Muscle of arm (tissue), 12 donors: ENCODE data around the gene ENDOV. TPM values are rescaled to one million over a fixed set of nuclear protein-coding genes. Genes with fewer than 3 reads are reported as not detected.
A peak's percentile ranks its signal among the peaks of the same experiment; 100 is the strongest.

Source experiments
- DNase-seq: peaks from one replicate; pipeline ENCODE4 v3.0.0-alpha.2; 2013
- polyA plus RNA-seq, 12 donors: library from polyadenylated mRNA; unstranded; fragments of 120-200 nt; gene quantifications; one replicate each; pipeline ENCODE4 v1.2.1, GENCODE V29; 2013; ENCODE audit not compliant: insufficient read length in 12 of 12

Gene ENDOV
- polyA plus RNA-seq, 12 donors: 12.5 to 42.6 (median 18.2) TPM; not detected in 1

DNA sequence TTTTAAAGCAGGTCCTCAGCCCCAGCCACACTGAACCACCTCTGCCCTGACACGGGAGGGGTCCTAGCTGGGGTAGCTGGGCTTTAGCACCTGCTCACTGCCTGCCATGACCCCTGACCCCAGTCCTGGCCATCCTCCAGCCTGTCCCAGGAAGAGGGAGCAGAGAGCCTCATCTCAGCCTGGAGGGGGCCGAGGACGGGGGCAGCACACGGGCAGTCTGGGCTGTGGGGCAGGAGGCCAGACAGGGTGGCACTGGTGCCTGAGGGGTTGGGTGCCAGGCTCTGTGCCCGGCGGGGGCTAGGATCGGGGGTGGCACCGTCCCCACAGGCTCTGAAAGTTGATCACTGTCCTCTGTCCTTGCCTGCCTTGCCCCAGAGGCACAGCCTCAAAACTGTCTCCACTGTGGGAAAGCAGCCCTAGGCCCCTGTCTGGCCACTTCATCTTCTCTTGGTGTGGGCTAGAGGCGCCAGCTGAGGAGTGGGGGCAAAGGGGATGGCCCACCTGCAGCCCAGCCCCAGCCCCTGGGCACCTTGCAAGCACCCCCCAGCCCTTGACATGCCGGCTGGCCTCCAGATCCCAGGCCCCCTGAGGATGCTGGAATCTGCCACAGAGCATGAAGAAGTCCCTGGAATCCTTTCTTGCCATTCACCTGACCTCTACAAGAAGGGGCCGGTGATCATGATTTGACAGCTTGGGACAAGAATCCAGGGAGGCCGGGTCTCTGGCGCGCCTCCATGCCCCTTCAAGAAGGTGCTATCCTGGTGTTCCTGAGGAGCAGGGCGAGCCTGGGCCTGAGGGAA is 15.7 kb downstream of the ENDOV start:
- no peak for DNase-seq

DNA sequence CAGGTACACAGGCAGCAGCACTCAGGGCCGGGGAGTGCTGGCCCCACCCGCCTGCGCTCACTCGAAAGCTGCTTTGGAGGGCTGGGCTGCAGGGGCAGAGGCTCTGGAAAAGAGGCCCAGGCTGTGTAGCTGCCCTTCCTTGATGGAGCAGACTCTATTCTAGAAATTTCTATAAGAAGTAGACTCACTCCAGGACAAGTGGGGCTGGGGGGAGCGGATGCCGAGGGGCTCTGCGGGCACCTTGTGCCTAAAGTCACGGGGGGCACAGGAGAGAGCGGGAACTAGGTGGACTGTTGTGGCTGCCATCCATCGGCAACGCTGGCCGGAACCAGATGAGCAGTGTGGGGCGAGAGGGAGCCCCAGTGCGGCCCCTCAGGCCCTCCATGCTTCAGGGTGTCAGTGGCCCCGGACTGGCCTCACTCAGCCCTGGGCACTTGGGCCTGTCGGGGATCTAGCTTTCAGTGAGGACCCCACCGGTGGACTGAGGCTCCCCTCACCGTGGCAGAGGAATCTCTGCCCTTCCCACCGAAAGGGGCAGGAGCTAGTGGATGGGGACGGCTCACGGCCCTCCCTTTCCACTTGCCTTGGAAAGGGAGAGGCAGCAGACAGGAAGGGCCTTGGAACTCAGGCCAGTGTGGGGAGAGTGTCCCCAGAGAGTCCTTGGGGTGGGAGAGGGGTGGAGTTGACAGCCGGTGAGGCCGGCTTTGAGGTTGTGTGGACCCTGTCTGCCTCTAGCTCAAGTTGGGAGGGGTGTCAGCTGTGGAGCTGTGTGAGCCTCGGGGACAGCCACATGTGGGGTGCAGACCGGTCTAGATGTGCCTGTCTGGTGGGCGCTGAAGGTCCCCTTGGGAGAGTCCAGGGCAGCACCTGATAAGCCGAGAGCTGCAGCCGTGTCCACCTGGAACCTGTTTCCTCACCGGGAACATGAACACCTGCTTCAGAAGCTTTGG is 16.6 kb downstream of the ENDOV start:
- DNase-seq: no peak

DNA sequence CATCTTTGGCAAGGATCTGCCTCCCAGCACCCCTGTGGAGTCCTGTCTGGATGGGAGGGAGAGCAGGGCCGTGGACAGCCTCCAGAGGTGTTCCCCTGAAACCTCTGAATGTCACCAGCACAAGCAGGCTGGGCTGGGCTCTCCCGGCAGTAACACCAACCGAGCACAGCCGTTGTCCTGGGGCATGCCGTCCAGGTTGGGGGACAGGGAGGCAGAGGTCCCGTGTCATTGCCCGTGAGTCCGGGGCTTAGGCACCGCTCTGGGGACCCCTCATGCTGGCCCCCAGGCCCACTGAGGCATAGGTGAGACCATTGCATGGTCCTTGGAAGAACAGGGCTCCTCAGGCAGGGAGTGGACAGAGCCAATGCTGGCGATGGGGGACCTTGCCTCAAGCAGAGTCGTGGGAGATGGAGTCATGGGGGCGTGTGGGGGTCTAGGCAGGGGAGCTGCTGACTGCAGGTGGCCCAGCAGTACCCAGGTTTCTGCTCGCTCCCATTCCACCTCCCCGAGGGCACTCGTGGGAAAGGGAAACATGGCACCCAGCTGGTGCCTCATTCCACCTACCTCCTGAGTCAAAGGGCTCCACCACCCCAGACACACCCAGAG is 17.5 kb downstream of the ENDOV start:
- DNase-seq: no peak

DNA sequence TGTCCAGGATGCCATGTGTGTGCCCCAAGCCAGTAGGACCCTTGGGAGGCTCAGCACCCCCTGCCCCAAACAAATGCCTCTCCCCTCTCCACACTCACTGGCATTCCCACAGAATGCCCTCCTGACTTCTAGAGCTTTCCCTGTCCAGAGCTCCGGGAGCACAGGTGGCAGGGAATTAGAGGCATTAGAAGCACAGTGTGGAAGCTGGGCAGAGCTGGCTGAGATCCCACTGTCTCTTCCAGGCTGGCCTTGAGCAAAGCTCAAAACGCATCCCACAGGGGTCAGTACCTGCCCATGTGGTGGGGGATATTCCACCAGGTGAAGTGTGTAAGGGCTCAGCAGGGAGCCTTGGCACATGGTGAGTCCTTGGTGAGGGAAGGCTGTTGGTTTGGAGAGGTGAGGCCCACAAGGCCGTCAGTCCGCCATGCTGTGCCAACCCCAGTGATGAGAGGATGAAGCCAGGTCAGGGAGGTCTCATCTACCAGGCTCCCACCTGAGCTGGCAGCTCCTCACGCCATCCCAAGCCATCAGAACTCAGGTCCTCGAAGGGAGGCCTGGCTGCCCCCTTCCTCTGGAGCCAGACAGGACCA is 18.1 kb downstream of the ENDOV start:
- no peak for DNase-seq

DNA sequence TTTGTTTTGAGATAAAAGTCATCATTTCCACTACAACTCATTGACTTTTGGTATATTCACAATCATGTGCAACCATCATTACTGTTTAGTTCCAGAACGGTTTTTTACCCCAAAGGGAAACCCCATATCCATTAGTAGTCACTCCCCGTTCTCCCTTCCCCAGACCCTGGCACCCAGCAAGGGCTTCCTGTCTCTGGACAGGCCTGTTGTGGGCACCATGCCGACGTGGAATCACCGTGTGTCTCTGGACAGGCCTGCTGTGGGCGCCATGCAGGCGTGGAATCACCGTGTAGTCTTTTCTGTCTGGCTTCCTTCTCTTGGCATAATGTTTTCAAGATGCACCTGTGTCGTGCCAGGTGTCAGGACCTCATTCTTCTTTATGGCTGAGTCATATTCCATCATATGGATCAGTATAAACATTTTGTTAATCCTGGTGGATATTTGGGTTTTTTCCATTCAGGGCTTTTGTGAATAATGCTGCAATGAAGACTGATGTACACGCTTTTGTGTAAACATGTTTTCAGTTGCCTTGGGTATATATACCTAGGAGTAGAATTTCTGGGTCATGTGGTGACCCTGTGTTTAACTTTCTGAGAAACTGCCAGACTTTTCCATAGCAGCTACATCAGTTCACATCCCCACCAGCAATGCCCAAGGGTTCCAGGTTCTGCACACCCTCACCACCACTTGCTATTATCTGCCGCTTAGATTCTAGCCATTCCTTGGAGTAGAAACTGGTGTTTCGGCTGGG is 19.1 kb downstream of the ENDOV start:
- no peak for DNase-seq

DNA sequence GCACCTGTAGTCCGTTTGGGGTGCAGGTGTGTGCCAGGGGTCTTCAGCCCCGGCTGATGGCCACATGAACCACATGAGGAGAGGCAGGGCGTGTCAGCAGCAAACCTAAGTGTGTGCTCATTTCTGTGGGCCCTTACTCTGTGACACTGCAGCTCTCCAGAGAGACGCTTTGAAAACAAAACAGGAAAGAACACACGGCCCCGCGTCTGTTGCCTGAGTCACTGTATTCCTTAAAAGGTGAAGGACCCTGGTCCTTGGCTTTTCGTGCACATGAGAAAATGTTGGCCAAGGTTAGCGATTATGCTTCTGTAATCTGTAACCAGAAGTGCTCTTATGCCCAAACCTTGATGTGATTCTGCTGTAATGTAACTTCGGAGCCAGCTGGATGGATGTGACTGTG is 22.6 kb downstream of the ENDOV start:
- no peak for DNase-seq

DNA sequence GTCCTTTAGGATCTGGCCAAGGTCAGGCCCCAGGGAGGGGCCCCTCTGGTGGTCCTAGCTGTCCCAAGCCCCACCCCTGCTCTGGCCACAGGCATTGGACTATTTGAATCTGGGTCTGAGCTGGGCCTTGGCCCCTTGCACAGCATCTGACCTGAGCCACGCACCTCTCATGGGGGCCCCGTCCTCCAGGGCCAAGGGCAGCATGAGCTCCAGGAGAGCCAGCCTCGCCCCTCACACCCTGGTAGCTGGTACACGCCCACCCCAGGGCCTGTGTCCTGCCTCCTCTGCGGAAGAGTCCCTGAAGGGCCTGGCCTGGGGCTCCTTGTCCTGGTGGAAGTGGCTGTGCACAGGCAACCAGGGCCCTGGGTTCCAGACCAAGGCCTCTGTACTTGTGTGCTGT is 23.8 kb downstream of the ENDOV start:
- DNase-seq: no peak

DNA sequence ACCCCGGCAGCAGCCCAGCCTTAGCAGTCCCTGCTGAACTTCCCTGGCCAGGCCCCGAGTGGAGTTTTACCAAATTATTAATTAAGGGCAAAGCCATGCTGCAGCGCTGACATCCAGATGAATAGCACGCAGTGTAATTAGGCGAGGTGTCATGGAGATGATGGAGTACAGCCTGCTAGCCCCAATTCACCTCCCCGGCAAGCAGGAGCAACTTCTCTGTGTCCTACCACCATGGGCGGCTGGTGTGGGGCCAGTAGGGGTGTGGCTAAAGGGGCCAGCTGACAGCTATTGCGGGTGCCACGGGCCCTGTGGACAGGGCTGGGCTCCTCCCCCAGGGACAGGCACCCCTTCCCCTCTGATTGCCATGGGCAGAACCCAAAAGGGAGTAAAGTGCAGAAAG is 24.5 kb downstream of the ENDOV start:
- DNase-seq: no peak

DNA sequence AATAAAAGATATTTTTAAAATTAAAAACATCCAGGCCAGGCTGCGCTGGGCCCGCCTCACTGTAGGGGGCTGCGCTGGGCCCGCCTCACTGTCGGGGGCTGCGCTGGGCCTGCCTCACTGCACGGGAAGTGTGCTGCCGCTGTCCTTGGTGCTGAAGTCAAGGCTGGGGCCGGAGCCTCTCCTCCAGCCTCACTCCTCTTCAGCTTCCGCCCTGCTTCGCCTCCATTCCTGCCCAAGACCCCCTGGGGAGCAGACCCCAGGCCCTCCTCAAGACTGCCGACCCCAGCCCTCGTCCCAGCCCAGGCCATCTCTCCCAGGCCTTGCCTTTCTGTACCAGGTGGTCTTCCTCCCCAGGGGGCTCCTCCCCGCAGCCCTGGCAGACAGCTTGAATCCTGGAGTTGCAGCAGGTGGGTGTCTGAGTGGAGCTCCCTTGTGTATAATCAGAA is 26.2 kb downstream of the ENDOV start:
- DNase-seq: peak; percentile 66

DNA sequence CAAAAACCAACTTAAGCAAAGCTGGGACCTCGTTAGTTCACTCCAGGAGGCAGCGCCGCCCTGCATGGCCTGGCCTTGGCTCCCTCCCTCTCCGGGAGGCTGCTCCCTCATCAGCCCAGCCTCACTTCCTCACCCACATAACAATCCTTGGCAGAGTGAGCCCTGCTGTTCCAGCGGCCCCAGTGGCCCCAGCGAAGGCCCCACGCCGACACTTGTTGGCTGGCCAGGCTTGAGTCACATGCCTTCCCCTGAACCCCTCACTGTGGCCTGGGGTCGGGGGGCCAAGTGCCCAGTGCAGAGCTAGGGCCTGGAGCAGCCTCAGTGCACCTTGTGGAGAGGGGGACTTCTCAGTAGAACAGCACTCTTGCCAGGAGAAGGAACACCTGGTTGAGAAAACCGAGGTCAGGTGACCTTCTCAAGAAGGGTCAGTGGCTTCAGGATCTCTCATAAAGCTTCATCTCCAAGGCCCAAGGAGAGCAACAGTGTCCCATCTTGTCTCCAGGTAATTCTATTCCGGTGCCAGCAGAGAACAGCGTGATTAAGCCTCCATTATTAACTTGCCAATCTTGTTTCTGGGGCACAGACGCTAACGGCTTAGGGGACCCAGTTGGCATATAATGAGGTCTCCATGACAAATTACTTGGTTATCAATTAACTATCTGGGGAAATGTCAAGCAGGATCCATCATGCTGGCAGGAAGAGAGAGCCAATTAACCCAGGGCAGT is 26.8 kb downstream of the ENDOV start:
- no peak for DNase-seq

DNA sequence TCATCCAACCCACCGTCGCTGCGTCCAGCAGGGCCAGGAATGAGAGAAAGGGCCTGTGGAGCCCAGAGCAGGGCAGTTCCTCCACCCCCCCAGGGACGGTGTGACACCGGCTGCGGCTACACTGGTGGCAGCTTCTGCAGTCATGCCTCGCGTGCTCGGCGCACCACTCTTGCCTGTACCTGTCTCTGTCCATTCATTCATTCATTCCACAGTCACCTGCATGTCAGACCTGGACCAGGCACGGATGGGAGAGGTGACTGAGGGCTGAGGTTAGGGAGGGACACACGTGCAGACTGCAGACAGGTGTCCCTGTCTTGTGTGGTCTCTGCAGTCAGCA is 27.3 kb downstream of the ENDOV start:
- DNase-seq: no peak

DNA sequence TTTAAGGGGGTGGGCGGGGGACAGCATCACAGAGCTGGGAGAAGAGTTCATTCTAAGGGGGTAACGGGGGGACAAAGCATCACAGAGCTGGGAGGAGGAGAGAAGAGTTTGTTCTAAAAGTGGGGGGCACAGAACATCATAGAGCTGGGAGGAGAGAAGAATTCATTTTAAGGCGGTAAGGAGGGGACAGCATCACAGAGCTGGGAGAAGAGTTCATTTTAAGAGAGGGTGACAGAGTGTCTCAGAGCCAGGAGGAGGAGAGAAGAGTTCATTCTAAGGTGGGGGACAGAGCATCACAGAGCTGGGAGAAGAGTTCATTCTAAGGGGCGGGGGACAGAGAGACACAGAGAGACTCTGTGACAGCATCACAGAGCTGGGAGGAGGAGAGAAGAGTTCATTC is 27.8 kb downstream of the ENDOV start:
- DNase-seq: no peak

DNA sequence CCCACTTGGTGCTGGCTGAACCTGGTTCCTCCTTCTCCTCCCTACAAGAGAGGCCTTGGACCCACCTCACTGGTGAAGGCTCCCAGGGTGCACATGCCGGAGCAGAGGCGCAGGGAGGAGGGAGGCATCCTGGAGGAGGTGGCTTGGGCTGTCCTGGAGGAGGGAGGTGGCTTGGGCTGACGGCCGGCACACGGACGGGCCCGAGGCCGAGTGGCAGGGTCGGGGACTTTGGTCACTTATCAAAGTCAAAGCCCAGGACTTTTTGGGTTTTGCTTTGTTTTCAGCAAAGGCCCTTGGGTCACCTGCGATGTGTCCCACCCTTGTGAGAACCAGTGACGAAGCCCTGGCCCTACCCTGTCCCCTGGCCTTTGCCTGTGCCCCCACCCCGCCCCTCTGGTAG is 28.5 kb downstream of the ENDOV start:
- DNase-seq: no peak

DNA sequence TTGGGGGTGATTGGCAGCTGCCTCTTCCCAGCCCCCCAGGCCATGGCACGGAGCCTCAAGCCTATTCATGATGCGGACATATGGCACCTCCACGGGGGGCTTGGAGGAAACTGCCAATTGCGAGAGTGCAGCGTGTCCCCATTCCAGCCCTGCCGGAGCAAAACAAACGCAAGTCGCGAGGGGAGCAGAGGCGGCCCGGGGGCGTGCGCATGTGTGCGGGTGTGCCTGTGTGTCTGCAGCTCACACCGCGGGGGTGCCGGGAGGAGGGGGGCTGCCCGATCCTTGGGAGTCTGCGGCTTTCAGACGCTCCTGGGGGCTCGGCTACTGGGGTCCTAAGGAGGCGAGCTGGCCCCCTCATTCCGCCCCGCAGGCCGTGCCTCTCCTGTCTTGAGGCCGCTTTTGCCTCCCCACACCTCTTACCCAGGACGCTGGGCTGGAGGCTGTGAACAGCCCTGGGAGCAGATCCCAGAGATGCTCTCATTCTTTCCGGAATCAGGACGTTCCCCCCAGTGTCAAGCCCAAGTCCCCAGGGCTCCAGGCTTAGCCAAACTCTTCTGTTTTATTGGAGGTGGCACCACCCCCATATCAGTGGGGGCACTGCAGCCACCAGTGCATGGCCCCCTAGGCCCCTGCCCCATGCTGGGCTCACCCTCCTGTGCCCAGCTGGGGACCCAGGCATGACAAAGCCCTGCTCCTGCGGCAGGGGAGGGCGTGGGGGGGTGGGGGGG is 29.1 kb downstream of the ENDOV start:
- DNase-seq: no peak

DNA sequence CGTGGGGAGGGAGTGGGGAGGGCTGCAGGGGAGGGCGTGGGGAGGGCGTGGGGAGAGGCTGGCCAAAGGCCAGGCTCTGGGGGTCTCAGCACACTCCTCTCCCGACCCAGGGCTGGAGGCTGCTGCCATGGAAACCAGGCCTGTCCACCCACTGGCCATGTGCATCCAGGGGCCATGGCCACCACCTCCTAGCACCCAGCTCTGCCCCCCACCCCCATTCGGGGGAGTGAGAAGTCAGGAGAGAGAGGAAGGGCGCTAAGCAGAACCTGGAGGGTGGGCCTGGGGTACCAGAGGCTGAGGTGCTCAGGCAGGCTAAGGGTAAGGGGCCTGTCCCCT is 29.6 kb downstream of the ENDOV start:
- no peak for DNase-seq

DNA sequence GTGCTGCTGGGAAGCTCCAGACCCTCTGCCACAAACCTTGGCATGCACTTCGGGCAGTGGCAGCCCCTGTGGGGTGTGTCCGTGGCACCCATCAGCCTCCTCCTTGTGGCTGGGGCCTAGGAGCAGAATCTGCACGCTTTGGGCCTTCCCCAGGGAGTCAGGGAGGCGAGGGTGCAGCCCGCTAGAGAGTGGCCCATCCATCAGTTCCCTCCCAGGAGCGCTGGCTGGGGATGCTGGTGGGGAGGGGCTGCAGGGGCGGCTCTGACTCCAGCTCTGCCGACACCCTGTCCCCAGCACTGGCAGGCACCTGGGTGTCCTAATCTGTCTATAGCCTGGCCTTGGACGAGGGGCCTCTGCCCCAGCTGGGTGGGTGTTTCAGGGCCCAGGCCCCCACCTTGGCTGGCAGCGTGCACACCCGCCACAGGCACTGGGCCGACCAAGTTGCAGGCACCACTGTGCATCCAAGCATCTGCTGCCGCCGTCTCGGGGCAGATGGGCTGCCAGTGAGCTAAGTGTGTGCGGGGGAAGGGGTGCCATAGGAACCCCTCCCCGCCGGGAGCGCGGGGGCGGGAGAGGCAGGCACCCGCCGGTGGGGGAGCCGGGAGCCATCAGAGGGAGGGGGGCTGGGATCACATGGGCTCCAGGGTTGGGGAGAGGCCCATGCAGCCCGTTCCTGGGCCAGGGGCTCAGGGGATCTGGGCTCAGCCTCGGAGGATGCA is 30.2 kb downstream of the ENDOV start:
- DNase-seq: no peak

DNA sequence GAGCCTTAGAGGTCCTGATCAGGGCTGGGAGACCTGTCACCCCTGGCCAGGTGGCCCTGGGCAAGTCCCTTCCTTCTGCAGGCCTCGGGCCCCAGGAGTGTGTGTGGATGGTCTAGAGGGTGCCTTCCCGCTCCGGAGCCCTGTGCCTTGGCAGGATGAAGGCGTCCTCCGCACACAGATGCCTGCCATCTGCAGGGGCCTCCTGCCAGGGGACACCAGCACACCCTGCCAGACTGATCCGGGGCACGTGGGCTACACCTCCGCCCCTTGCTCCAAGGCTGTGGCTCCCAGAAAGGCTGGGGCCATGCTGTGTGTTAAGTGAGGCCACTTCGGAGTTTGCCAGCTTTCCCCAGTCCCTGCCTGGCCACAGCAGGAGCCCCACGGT is 30.8 kb downstream of the ENDOV start:
- no peak for DNase-seq

DNA sequence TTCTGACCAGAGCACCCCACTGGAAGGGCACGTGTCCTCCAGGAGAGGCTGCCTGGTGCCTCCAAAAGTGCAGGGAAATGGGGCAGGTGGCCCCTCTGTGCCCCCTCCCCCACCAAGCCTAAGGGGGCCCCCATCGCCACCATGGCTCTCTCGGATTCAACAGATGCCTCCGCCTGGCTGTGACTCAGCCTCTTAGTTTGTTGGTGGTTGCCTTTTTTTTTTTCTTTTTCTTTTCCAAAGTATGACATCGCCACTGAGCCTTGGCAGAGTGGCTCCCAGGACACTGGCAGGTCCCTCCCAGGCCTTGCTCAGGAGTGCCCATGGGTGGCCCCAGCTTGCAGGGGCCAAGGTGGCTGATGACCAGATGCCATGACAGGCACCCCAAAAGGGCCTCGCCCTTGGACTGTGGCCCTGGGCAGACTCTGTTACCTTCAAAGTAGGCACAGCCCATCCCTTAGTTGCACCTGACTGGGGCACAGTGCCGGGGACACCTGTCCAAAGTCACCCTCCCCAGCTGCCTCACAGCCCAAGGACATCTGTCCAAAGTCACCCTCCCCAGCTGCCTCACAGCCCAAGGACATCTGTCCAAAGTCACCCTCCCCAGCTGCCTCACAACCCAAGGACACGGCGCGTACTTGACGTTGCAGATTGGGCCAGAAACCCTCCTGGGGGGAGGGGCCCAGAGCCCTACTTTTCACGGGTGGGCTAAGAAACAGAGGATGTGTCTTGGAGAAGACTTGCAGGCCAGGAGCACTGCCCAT is 31.9 kb downstream of the ENDOV start:
- DNase-seq: no peak

DNA sequence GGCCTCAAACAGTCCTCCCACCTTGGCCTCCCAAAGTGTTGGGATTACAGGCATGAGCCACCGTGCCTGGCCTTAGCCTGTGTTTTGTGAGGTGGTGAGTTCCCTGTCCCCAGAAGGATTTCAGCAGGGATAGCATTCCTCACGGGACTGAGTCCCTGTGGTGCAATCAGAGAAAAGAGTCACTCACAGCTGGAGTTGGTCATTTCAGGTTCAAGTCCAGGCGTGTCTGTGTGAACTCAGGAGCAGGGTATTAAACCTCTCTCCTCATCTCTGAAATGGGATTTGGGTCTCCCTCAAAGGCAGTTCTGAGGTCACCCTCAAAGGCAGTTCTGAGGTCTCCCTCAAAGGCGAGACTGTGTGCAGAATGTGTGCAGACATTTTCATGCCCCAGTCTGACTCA is 32.8 kb downstream of the ENDOV start:
- DNase-seq: no peak
